SK-N-SH treated with all-trans-retinoic acid at 6 μM for 48 hours (cell line): Measurements from ENCODE around the gene CADM1.

Source experiments
- ATAC-seq: fragments of 200-7000 bp; cut with Tn5 transposase; 3 replicates; pipeline ENCODE4 v1.9.1; 2020; ENCODE audit warnings: mild to moderate bottlenecking, moderate library complexity
- ARNTL ChIP-seq: fragments of 450-650 bp; formaldehyde crosslinking; IDR thresholded peaks from 2 replicates; pipeline ENCODE4 v1.5.0; 2020; ENCODE audit warnings: low read depth, mild to moderate bottlenecking, moderate library complexity, borderline replicate concordance
- BACH2 ChIP-seq: fragments of 250-450 bp; sonication (Bioruptor Pico); IDR thresholded peaks from 2 replicates; pipeline ENCODE4 v1.9.0; 2021; ENCODE audit warnings: mild to moderate bottlenecking, borderline replicate concordance
- ESRRG ChIP-seq: fragments of 250-450 bp; sonication (Bioruptor Pico); IDR thresholded peaks from 2 replicates; pipeline ENCODE4 v1.6.1; 2021; ENCODE audit warnings: mild to moderate bottlenecking
- GLIS3 ChIP-seq: fragments of 250-450 bp; sonication (Bioruptor Pico); IDR thresholded peaks from 2 replicates; pipeline ENCODE4 v1.5.0; 2020; ENCODE audit warnings: mild to moderate bottlenecking, moderate library complexity
- ISL1 ChIP-seq: fragments of 250-450 bp; sonication (Bioruptor Pico); IDR thresholded peaks from 2 replicates; pipeline ENCODE4 v2.1.2; 2022; ENCODE audit warnings: mild to moderate bottlenecking, moderate library complexity
- OSR1 ChIP-seq: fragments of 250-450 bp; sonication (Bioruptor Pico); IDR thresholded peaks from 2 replicates; pipeline ENCODE4 v1.8.0; 2022; ENCODE audit warnings: moderate library complexity, mild to moderate bottlenecking, inconsistent platforms
- PPARA ChIP-seq: fragments of 250-450 bp; sonication (Bioruptor Pico); IDR thresholded peaks from 2 replicates; pipeline ENCODE4 v1.5.0; 2020; ENCODE audit warnings: mild to moderate bottlenecking, borderline replicate concordance
- RARB ChIP-seq: fragments of 250-450 bp; sonication (Bioruptor Pico); IDR thresholded peaks from 2 replicates; pipeline ENCODE4 v1.8.0; 2021; ENCODE audit warnings: mild to moderate bottlenecking, moderate library complexity
- SNAI2 ChIP-seq: fragments of 250-450 bp; sonication (Bioruptor Pico); IDR thresholded peaks from 2 replicates; pipeline ENCODE4 v1.5.0; 2020; ENCODE audit warnings: mild to moderate bottlenecking, moderate library complexity
- TCF4 ChIP-seq: fragments of 250-450 bp; sonication (Bioruptor Pico); IDR thresholded peaks from 2 replicates; pipeline ENCODE4 v1.8.0; 2021; ENCODE audit warnings: mild to moderate bottlenecking, moderate library complexity, borderline replicate concordance
- TOX ChIP-seq: fragments of 250-450 bp; sonication (Bioruptor Pico); IDR thresholded peaks from 2 replicates; pipeline ENCODE4 v1.8.0; 2021; ENCODE audit warnings: mild to moderate bottlenecking, moderate library complexity, borderline replicate concordance
- ZC3H10 ChIP-seq: fragments of 250-450 bp; sonication (Bioruptor Pico); IDR thresholded peaks from 2 replicates; pipeline ENCODE4 v1.5.1; 2021; ENCODE audit warnings: mild to moderate bottlenecking, moderate library complexity
- ZFP3 ChIP-seq: fragments of 250-450 bp; sonication (Bioruptor Pico); IDR thresholded peaks from 2 replicates; pipeline ENCODE4 v1.5.0; 2020; ENCODE audit warnings: mild to moderate bottlenecking, moderate library complexity
- ZFP30 ChIP-seq: fragments of 450-650 bp; formaldehyde crosslinking; IDR thresholded peaks from 2 replicates; pipeline ENCODE4 v1.5.0; 2022; ENCODE audit warnings: mild to moderate bottlenecking, moderate library complexity
- ZNF70 ChIP-seq: fragments of 450-650 bp; formaldehyde crosslinking; IDR thresholded peaks from 2 replicates; pipeline ENCODE4 v1.5.0; 2020; ENCODE audit warnings: mild to moderate bottlenecking, moderate library complexity
- ZNF8 ChIP-seq: fragments of 450-650 bp; formaldehyde crosslinking; IDR thresholded peaks from 2 replicates; pipeline ENCODE4 v1.5.0; 2020; ENCODE audit warnings: mild to moderate bottlenecking, moderate library complexity
- TF ChIP-seq, protein P1 (sequence below): fragments of 250-450 bp; sonication (Bioruptor Pico); IDR thresholded peaks from 2 replicates; pipeline ENCODE4 v1.5.1; 2021; ENCODE audit warnings: mild to moderate bottlenecking, moderate library complexity
- TF ChIP-seq, protein P2 (sequence below): fragments of 250-450 bp; sonication (Bioruptor Pico); IDR thresholded peaks from 2 replicates; pipeline ENCODE4 v1.8.0; 2020; ENCODE audit warnings: mild to moderate bottlenecking, moderate library complexity, borderline replicate concordance

CADM1 gene

DNA sequence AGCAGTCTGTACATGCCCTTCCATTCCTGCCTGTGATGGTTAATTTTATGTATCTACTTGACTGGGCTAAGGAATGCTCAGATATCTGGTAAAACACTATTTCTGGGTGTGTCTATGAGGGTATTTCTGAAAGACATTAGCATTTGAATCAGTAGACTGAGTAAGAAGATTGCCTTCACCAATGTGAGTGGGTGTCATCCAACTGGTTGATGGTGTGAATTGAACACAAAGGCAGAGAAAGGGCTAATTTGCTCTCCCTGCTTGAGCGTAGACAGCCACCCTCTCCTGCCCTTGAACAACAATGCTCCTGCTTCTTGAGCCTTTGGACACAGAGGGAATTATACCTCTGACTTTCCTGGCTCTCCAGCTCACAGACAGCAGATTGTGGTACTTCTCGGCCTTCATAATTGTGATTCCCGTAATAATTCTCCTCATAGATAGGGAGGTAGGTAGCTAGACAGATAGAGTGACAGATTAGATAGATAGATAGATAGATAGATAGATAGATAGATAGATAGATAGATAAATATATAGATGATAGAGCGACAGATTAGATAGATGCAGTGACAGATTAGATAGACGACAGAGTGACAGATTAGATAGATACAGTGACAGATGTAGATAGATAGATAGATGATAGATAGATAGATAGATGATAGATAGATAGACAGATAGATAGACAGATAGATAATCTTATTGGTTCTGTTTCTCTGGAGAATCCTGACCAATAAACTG, 370.6 kb downstream of the CADM1 start:
- TF ChIP-seq TCF4 (CRISPR knock-in tag) = no peak
- TF ChIP-seq, protein P1, sequence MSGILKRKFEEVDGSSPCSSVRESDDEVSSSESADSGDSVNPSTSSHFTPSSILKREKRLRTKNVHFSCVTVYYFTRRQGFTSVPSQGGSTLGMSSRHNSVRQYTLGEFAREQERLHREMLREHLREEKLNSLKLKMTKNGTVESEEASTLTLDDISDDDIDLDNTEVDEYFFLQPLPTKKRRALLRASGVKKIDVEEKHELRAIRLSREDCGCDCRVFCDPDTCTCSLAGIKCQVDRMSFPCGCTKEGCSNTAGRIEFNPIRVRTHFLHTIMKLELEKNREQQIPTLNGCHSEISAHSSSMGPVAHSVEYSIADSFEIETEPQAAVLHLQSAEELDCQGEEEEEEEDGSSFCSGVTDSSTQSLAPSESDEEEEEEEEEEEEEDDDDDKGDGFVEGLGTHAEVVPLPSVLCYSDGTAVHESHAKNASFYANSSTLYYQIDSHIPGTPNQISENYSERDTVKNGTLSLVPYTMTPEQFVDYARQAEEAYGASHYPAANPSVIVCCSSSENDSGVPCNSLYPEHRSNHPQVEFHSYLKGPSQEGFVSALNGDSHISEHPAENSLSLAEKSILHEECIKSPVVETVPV (CRISPR knock-in tag) = no peak
- TF ChIP-seq ZNF70 (CRISPR knock-in tag) = no peak
- no peak for ATAC-seq

DNA sequence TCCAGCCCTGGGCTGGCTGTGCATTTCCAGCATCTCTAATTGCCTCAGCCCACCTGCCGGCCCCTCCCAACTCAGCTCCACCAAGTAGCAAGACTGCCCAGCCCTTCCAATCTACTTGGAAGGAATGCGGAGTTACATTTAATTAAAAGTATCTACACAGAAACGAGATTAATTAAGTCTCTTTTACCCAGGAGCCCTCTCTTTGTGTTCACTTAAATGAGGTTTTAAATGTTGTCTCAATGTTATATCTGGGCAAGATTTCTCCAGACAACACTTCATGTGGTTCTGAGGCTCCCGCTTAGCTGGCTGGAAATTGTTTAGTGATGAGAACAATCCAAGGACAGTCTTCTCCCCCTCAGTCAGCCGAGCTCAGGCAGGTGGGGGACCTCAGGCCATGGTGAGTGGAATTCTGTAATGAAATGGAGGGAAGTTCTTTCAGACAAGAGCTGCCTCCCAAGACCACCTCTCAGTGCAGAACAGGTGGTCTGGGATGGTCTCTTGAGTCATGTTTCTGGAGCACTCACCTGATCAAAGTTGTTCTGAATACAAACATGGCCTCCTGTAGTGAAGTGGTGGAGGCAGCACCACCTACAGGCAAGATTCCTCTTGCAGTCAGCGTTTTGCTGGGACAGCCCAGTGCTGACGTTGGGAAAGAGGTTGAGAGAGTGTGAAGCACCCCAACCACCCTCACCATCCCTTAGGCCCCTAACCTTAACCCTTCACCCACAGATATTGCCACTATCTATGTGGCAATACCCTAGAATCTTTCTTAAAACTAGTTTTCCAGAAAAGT, 371.6 kb downstream of the CADM1 start:
- no peak for ATAC-seq
- TF ChIP-seq ZC3H10 (CRISPR knock-in tag) = no peak
- TF ChIP-seq TOX = no peak
- no peak for TF ChIP-seq ZNF70 (CRISPR knock-in tag)
- no peak for TF ChIP-seq ARNTL (CRISPR knock-in tag)
- TF ChIP-seq ZNF8 = no peak
- no peak for TF ChIP-seq OSR1 (CRISPR knock-in tag)

DNA sequence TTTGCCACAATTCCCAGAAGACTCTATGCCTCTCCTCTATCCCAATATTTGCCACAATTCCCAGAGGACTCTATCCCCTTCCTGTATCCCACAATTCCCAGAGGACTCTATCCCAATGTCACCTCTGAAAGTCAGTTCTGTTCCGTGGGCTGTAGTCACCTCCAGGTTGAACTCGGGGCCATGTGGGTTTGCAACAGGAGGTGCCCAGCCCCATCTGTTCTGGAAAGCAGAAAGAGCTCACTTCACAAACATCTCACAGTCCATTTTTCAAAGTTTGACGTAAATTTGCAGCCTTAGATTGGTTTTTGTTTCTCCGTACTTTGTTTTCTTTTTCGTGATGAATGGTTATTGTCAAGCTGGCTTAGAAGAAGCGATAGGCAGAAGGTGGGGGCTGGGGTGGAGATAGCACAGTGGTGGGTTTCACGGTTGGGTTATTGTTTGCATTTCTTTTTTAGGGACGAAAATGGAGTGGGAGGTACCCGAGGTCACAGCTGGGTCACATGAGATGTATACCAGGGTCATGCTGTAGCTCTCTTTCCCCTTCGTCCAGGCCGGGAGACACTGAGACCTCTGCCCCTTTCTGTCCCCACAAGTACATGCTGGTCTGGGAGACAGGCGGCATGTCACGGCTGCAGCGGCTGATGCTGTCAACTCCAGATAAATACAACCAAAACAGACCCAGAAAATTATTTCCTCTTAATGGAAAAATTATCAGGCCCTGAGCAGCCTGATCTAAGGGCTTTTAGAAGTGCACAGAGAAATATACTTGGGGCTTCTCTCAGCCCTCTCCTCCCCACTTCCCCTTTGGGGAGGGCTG, 374.5 kb downstream of the CADM1 start:
- TF ChIP-seq GLIS3 = no peak
- TF ChIP-seq BACH2 = no peak
- TF ChIP-seq ESRRG (CRISPR knock-in tag) = no peak
- TF ChIP-seq, protein P2, sequence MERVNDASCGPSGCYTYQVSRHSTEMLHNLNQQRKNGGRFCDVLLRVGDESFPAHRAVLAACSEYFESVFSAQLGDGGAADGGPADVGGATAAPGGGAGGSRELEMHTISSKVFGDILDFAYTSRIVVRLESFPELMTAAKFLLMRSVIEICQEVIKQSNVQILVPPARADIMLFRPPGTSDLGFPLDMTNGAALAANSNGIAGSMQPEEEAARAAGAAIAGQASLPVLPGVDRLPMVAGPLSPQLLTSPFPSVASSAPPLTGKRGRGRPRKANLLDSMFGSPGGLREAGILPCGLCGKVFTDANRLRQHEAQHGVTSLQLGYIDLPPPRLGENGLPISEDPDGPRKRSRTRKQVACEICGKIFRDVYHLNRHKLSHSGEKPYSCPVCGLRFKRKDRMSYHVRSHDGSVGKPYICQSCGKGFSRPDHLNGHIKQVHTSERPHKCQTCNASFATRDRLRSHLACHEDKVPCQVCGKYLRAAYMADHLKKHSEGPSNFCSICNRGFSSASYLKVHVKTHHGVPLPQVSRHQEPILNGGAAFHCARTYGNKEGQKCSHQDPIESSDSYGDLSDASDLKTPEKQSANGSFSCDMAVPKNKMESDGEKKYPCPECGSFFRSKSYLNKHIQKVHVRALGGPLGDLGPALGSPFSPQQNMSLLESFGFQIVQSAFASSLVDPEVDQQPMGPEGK = no peak
- TF ChIP-seq ZFP3 = no peak
- no peak for TF ChIP-seq ZNF70 (CRISPR knock-in tag)
- no peak for TF ChIP-seq RARB (CRISPR knock-in tag)
- TF ChIP-seq ISL1 (CRISPR knock-in tag) = no peak
- TF ChIP-seq, protein P1 (CRISPR knock-in tag) = no peak
- TF ChIP-seq TOX = no peak
- no peak for TF ChIP-seq ZFP30 (CRISPR knock-in tag)
- no peak for TF ChIP-seq SNAI2 (CRISPR knock-in tag)
- TF ChIP-seq, all 23 proteins: peak for 0
- peak; percentile 49; the same call in 1 of the 3 replicates for ATAC-seq

DNA sequence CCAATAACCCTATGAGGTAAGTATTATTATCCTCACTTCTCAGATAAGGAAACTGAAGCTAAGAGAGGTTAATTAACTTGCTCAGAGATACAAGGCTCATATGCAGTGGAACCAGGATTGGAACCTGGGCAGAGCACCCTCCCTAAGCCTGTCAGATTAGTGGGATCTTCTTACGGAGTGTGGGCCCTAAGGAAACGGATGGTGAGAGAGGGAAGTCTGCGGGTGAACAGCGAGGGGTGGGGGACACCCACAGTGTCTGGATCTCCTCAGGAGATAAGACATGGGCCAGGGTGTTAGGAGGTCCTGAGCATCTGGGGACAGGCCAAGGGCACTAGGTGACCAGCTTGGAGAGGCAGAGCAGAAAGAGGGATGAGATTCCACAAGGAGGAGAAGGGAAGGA, 376.0 kb downstream of the CADM1 start:
- ATAC-seq = no peak
- no peak for TF ChIP-seq ESRRG (CRISPR knock-in tag)
- no peak for TF ChIP-seq ISL1 (CRISPR knock-in tag)
- TF ChIP-seq SNAI2 (CRISPR knock-in tag) = no peak
- no peak for TF ChIP-seq ZC3H10 (CRISPR knock-in tag)

DNA sequence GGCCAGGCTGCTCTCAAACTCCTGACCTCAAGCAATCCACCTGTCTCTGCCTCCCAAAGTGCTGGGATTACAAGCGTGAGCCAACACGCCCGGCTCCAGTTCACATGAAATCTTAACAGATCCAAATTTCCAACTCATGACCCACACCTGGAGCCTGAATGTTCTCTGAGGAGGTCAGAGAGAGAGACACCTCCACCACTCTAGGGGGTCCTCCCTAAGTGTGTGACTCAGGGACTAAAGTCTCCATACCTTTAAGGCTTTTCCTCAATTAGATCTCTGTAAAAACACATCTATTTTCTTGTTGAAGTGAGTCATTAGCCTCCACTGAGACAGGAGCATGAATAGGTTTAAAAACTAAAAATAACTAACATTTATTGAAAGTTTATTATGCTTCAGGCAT, 376.4 kb downstream of the CADM1 start:
- no peak for ATAC-seq
- TF ChIP-seq ZFP3 (no peak), SNAI2 (CRISPR knock-in tag) (no peak), ESRRG (CRISPR knock-in tag) (no peak), BACH2 (no peak), ARNTL (CRISPR knock-in tag) (no peak), GLIS3 (no peak), ZFP30 (CRISPR knock-in tag) (no peak), ZC3H10 (CRISPR knock-in tag) (no peak), TCF4 (CRISPR knock-in tag) (no peak), PPARA (CRISPR knock-in tag) (no peak), ISL1 (CRISPR knock-in tag) (no peak), TOX (no peak), ZNF8 (no peak)
- TF ChIP-seq, protein P2 = no peak
